ENCODE measurements around the gene AP1M2.

DNA sequence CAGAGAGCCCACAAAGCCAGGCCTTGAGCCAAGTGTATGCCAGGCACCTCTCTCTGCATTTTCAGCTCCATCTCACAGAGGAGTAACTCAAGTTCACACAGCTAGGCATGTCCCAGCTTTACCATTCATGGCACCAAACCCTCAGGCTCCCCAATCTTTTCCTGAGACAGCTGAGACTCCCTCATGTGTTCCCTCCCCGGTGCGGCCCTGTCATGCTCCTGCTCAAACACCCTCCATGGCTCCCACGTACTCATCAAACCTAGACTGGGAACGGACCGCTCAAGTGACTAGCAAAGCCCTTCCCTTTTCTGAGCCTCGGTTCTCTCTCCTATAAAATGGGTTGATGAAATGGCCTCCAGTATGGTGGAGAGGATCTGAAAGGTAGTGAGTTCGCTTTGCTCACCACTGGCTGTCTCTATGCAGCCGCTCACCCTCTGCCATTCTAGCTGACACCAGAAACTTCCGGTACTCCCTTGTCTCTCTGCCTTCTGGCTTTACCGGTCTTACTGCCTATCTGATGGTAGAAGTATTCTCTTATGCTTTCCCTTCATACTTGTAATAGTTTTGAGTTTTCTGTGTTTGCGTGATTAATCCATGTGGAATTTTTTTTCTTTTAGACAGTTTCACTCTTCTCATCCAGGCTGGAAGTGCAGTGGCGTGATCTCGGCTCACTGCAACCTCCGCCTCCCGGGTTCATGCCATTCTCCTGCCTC lies 30.5 kb upstream of the AP1M2 start:
- TF ChIP-seq, protein P1, sequence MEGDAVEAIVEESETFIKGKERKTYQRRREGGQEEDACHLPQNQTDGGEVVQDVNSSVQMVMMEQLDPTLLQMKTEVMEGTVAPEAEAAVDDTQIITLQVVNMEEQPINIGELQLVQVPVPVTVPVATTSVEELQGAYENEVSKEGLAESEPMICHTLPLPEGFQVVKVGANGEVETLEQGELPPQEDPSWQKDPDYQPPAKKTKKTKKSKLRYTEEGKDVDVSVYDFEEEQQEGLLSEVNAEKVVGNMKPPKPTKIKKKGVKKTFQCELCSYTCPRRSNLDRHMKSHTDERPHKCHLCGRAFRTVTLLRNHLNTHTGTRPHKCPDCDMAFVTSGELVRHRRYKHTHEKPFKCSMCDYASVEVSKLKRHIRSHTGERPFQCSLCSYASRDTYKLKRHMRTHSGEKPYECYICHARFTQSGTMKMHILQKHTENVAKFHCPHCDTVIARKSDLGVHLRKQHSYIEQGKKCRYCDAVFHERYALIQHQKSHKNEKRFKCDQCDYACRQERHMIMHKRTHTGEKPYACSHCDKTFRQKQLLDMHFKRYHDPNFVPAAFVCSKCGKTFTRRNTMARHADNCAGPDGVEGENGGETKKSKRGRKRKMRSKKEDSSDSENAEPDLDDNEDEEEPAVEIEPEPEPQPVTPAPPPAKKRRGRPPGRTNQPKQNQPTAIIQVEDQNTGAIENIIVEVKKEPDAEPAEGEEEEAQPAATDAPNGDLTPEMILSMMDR (conservative IDR thresholded peaks at IDR 0.05) = no peak
- no peak for TF ChIP-seq EZH2 (IDR thresholded peaks at IDR 0.05; ENCODE audit: low read depth)

Data from PC-9 (cell line).